HCEC 1CT (cell line): ENCODE data around the gene MMP11.

Experiments used
- DNase-seq: peaks from one replicate; pipeline ENCODE4 v3.0.0-alpha.2; 2017

Gene MMP11

GRCh38 chr22:23832226-23833016 lies 59.8 kb downstream of the MMP11 start:
- DNase-seq, result no peak

- no peak for DNase-seq
Observed at GRCh38 chr22:23833017-23833751, 60.5 kb downstream of the MMP11 start.
